Measurements from ENCODE around the gene FIGNL1. TPM values are rescaled to one million over a fixed set of nuclear protein-coding genes. Genes with fewer than 3 reads are reported as not detected.
A peak's percentile ranks its signal among the peaks of the same experiment; 100 is the strongest.

The FIGNL1 gene
- total RNA-seq, 1 experiment from 2014 or later: 13.8 TPM

DNA sequence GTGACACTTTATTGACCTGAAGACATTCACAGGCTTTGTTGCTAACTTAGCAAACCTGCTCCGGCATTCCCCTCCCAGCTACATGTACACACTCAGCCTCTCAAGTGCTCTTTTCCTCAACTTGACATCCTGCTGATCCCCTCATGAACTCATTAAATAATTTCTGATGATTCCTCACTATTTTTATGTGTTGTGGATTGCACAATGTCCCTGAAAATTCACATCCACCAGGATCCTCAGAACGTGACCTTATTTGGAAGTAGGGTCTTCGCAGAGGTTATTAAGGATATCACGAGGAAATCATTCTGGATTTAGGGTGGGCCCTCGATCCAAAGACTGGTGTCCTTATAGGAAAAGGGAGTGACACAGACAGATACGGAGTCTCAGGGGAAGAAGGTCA is 27.3 kb downstream of the FIGNL1 start:
- no peak overlapping the region for H4K91ac ChIP-seq (ENCODE audit: insufficient read length, low read depth, low read length)
- no CpG with 5 or more reads among the region's 6 CpGs for WGBS (ENCODE audit: extremely low coverage, insufficient read length, low lambda C conversion rate)
- H3K27me3 ChIP-seq (ENCODE audit: insufficient read depth, low read length): no peaks in the 10 kb centered on the region
- no peak overlapping the region for H2BK12ac ChIP-seq (ENCODE audit: insufficient read length, low read depth, low read length)
- H3K4me1 Mint-ChIP-seq: peaks cover 31 to 32% of the 10 kb centered on the region in 2 experiments
- no peak overlapping the region for H2BK15ac ChIP-seq (ENCODE audit: low read depth, low read length)
- no peak overlapping the region for H2BK20ac ChIP-seq (ENCODE audit: low read depth, low read length, poor library complexity, severe bottlenecking)
- no peaks in the 10 kb centered on the region for H3K79me1 ChIP-seq (ENCODE audit: insufficient read depth, low read depth, low read length, poor library complexity, severe bottlenecking)
- no peaks in the 10 kb centered on the region; the same call in 1 of the 2 replicates for H3K27me3 Mint-ChIP-seq (ENCODE audit: low read depth)
- H3K4me2 ChIP-seq (ENCODE audit: insufficient read depth, insufficient read length, low read length): no peak overlapping the region
- H3K4ac ChIP-seq (ENCODE audit: low read depth, low read length): no peak overlapping the region
- H3K36me3 Mint-ChIP-seq (ENCODE audit: insufficient read depth in 1 of 3, low read depth in 3 of 3): no peaks in the 10 kb centered on the region
- H3K9ac ChIP-seq (ENCODE audit: extremely low read depth, insufficient read length, low read length): no peak overlapping the region
- peak overlapping the region in 1 of 3 experiments; percentile 30; a peak in 1 of 7 replicates for H3K27ac Mint-ChIP-seq
- DNase-seq: no peak
- H3K9me3 ChIP-seq (ENCODE audit: control insufficient read depth, low read depth, low read length): no peaks in the 10 kb centered on the region
- peaks cover 2% of the 10 kb centered on the region; the same call in 1 of the 2 replicates for H3K4me1 ChIP-seq (ENCODE audit: insufficient read depth, low read length)
- H2AK5ac ChIP-seq (ENCODE audit: insufficient read length, low read length): no peak overlapping the region
- H2BK120ac ChIP-seq (ENCODE audit: low read depth, low read length, poor library complexity, severe bottlenecking): no peak overlapping the region
- H2AFZ ChIP-seq (ENCODE audit: low read length): no peak overlapping the region
- no peak overlapping the region for H3T11ph ChIP-seq (ENCODE audit: low read length)
- H4K20me1 ChIP-seq (ENCODE audit: control insufficient read depth, insufficient read depth, insufficient read length): no peaks in the 10 kb centered on the region
- H3K4me3 Mint-ChIP-seq: no peak overlapping the region
- H3K79me2 ChIP-seq (ENCODE audit: insufficient read depth, low read length): no peaks in the 10 kb centered on the region
- H4K5ac ChIP-seq (ENCODE audit: insufficient read length, low read depth, low read length): no peak overlapping the region
- TF ChIP-seq, protein P1, sequence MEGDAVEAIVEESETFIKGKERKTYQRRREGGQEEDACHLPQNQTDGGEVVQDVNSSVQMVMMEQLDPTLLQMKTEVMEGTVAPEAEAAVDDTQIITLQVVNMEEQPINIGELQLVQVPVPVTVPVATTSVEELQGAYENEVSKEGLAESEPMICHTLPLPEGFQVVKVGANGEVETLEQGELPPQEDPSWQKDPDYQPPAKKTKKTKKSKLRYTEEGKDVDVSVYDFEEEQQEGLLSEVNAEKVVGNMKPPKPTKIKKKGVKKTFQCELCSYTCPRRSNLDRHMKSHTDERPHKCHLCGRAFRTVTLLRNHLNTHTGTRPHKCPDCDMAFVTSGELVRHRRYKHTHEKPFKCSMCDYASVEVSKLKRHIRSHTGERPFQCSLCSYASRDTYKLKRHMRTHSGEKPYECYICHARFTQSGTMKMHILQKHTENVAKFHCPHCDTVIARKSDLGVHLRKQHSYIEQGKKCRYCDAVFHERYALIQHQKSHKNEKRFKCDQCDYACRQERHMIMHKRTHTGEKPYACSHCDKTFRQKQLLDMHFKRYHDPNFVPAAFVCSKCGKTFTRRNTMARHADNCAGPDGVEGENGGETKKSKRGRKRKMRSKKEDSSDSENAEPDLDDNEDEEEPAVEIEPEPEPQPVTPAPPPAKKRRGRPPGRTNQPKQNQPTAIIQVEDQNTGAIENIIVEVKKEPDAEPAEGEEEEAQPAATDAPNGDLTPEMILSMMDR (conservative IDR thresholded peaks at IDR 0.05): no peak
- H3K9me3 Mint-ChIP-seq: no peaks in the 10 kb centered on the region
- H4K8ac ChIP-seq (replicated peaks; ENCODE audit: insufficient read length, low read depth, low read length): no peak overlapping the region
- H3K56ac ChIP-seq (ENCODE audit: insufficient read length, low read depth, low read length): no peak overlapping the region
- H3K14ac ChIP-seq (ENCODE audit: insufficient read depth, low read length): no peak overlapping the region
- no peak overlapping the region for H3K18ac ChIP-seq (ENCODE audit: insufficient read length, low read depth, low read length)
- no peak overlapping the region for H3K27ac ChIP-seq (ENCODE audit: insufficient read length, low read depth, low read length)
- H2BK5ac ChIP-seq (ENCODE audit: insufficient read length, low read length): no peak overlapping the region
- H3K23me2 ChIP-seq (ENCODE audit: insufficient read length, low read depth, low read length, poor library complexity, severe bottlenecking): no peaks in the 10 kb centered on the region
- H3K23ac ChIP-seq (ENCODE audit: insufficient read length, low read depth, low read length): no peak overlapping the region
